ENCODE measurements around the gene PUM2.

- TF ChIP-seq, protein P1, sequence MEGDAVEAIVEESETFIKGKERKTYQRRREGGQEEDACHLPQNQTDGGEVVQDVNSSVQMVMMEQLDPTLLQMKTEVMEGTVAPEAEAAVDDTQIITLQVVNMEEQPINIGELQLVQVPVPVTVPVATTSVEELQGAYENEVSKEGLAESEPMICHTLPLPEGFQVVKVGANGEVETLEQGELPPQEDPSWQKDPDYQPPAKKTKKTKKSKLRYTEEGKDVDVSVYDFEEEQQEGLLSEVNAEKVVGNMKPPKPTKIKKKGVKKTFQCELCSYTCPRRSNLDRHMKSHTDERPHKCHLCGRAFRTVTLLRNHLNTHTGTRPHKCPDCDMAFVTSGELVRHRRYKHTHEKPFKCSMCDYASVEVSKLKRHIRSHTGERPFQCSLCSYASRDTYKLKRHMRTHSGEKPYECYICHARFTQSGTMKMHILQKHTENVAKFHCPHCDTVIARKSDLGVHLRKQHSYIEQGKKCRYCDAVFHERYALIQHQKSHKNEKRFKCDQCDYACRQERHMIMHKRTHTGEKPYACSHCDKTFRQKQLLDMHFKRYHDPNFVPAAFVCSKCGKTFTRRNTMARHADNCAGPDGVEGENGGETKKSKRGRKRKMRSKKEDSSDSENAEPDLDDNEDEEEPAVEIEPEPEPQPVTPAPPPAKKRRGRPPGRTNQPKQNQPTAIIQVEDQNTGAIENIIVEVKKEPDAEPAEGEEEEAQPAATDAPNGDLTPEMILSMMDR (IDR thresholded peaks at IDR 0.05; ENCODE audit: low read depth, low read length, missing input control), result no peak
- TF ChIP-seq RAD21 (IDR thresholded peaks at IDR 0.05), result no peak
- TF ChIP-seq, protein P2, sequence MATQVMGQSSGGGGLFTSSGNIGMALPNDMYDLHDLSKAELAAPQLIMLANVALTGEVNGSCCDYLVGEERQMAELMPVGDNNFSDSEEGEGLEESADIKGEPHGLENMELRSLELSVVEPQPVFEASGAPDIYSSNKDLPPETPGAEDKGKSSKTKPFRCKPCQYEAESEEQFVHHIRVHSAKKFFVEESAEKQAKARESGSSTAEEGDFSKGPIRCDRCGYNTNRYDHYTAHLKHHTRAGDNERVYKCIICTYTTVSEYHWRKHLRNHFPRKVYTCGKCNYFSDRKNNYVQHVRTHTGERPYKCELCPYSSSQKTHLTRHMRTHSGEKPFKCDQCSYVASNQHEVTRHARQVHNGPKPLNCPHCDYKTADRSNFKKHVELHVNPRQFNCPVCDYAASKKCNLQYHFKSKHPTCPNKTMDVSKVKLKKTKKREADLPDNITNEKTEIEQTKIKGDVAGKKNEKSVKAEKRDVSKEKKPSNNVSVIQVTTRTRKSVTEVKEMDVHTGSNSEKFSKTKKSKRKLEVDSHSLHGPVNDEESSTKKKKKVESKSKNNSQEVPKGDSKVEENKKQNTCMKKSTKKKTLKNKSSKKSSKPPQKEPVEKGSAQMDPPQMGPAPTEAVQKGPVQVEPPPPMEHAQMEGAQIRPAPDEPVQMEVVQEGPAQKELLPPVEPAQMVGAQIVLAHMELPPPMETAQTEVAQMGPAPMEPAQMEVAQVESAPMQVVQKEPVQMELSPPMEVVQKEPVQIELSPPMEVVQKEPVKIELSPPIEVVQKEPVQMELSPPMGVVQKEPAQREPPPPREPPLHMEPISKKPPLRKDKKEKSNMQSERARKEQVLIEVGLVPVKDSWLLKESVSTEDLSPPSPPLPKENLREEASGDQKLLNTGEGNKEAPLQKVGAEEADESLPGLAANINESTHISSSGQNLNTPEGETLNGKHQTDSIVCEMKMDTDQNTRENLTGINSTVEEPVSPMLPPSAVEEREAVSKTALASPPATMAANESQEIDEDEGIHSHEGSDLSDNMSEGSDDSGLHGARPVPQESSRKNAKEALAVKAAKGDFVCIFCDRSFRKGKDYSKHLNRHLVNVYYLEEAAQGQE (IDR thresholded peaks at IDR 0.05), result no peak
Observed at GRCh38 chr2:20199633-20200270, 150.9 kb downstream of the PUM2 start.

Data from liver (tissue), 3 donors.